NCI-H1694 treated with DMSO at 0.1 percent for 48 hours (cell line): ENCODE measurements around the gene ARMH1.

ENCODE experiments used
- DNase-seq: peaks from one replicate; lab custom pipeline; 2025; lab: John Stamatoyannopoulos, UW

ARMH1 gene

DNA sequence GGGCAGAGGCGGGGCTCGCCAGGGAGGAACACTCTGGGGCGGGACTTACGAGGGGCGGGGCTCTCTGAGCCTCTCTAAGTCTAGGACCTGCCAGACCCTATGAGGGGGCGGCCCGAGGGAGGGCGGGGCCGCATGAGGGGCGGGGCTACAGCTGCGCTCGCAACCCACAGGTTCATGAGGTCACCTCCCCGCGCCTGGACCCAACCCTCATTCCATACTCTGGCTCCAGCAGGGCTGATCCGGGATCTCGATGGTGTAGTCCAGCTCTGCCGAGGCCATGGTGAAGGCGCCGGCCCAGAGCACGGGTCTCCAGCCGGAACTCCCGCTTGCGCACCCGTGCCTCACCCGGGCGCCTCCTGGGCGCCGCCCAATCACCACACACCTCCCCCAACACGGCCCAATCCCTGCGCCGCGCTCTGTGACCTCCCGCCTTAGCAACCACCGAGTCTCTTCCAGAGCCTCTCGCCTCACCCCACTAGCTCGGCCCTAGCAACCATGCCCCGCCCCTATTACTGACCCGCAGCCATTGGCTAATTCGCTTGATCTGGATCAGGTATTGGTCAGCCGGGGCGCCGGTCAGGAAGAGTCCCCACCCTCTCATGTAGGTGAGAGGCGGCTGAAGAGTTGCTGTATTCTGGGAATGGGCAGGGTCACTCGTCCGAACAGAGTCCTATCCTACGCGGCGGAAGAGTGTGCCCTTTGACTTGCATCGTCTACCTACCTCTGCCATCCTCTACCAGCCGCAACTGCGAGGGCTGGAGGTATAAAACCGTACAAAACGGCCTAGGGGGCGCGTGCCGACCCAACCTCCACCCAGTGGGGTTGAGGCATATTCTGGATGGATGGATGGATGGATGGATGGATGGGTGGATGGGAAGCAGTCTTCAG lies at the start of gene ARMH1, which contains the start of gene TMEM53:
Gene ARMH1 (plus strand): TSS at position 602 of the 888 bp plus-strand sequence. CDS start 14,984 bp downstream, outside the sequence.
Gene TMEM53 (minus strand): TSS at position 369 of the 888 bp plus-strand sequence. CDS start 90 bp downstream, at position 279.
- peak; percentile 97 for DNase-seq

DNA sequence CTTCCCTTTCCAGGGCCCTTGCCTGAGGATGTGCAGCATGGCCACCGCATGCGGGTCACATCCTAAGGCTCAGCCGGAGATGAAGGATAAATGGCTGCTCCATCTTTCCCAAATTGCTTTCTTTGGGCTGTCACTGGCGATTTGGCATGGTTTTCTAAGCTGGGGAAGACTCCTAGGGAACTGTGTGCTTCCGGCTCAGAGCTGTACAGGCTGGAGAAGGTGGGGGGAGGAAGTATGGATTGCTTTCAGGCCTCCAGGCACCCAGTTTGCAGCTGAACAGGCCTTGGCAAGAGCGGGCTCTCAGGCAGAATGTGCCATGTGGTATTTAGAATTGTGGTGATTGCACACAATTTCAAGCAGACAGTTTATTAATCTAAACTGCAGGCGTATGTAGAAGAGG lies 49.2 kb upstream of the ARMH1 start:
- no peak for DNase-seq

DNA sequence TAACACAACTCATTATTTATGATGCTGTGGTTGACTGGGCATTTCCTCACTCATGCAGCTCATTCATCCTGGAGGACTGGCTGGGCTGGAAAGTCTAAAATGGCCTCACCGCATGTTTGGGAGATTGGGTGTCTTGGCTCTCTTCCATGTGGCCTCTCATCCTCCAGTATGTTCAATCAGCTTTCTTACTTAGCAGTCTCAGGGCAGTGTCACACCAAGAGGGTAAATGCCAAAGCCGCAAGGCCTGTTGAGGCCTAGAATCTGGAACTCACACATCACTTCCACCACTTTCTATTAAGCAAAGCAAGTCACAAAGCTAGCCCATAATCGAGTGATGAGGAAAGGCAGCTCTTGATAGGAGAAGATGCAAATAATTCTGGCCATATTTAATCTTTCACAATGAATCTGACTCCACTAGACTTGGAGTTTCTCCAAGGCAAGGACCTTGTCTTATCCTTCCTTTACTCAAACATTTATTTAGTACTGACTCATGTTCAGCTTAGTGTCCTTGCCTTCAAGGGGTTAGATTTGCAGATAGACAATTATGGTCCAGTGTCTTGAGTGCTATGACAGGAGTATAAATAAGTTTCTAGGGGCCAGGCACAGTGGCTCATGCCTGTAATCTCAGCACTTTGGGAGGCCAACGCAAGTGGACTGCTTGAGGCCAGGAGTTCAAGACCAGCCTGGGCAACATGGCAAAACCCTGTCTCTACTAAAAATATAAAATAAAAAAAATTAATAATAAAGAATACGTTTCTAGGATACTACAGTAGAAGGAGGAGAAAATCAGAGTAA lies 45.4 kb upstream of the ARMH1 start:
- no peak for DNase-seq

DNA sequence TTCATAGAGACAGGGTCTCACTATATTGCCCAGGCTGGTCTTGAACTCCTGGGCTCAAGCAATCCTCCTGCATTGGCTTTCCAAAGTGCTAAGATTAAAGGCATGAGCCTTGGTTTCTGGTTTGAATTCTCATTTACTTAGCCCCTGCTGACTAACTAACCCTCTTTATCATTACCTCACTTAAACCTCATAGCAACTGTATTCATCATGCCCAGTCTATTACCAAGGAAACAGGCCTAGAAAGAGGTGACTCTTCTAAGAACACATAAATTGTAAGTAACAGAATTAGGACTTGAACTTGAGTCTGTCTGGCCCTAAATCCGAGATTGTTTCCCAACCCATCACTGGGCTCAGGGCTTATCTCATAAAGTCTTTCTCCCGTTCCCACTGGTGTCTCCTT lies 44.4 kb upstream of the ARMH1 start:
- DNase-seq, result no peak

DNA sequence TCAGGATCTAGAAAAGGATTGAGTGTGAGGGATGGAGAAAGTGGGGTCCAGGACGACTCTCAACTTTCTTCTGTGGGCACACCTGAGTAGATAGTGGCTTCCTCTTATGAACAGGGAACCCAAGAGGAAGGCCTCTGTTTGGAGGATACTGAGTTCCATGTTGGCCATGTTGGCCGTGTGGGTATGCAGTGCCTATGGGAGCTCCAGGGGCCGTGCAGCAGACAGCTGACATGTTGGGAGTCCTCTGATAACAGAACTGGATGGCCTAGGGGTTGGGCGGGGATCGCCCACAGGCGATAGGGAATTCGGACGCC lies 43.2 kb upstream of the ARMH1 start:
- DNase-seq, result peak; percentile 32

DNA sequence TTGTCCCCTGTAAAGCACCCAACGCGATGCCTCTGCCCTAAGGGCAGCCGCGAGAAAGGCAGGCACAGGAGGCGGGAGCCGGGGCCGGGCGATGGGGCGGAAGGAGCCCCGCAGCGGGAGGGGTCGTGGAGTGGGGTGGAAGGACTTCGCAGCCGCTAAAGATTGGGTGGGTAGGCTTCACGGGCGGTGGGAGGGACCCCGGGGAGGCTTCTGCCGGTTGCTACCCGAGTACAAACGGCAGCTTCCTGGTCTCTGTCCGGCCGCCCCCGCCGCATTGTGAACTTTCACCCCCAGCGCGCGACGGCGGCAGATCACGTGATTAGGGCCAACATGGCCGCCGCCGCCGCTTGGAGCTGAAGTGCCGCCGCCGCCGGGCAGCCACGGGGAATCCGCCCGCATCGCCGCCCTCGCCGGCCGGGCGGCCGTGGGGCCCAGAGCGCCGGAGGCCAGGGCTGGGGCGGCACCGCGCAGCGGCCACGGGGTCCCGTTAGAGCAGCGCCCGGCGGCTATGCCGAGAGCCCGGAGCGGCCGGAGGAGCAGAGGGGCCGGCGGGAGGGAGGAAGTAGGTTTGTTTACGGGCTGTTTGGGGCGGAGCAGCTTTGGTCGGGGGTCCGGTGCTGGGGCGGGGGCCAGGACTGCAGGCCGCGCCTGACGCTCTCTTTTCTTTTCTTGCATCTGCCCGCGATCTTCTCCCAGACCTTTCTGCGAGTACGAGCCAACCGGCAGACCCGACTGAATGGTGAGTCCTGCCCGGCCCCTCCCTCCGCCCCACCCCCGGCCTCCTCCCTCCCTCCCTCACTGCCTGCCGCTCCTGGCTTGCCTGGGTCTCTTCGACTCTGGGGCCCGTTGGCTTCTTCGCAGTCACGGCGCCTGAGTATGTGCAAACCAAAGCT lies 42.6 kb upstream of the ARMH1 start:
- peak; percentile 74 for DNase-seq

DNA sequence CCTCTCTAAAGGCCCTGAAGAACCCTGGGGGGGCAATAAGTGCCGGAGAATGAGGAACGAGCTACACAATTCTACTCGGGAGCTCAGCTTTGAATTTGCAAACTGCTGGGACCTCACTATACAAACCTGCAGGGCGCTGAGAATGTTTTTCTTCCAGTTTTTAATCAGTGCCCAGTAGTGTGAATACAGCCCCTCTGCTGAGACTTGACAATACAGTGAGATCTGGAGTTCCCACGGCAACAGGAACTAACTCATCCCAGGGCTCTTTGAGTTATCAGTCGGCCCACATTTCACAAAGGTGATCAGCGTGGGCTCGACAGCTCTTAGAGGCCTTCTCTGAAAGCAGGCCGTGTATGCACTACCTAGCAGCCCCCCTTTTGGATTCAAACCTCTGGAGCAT lies 41.9 kb upstream of the ARMH1 start:
- peak; percentile 3 for DNase-seq

DNA sequence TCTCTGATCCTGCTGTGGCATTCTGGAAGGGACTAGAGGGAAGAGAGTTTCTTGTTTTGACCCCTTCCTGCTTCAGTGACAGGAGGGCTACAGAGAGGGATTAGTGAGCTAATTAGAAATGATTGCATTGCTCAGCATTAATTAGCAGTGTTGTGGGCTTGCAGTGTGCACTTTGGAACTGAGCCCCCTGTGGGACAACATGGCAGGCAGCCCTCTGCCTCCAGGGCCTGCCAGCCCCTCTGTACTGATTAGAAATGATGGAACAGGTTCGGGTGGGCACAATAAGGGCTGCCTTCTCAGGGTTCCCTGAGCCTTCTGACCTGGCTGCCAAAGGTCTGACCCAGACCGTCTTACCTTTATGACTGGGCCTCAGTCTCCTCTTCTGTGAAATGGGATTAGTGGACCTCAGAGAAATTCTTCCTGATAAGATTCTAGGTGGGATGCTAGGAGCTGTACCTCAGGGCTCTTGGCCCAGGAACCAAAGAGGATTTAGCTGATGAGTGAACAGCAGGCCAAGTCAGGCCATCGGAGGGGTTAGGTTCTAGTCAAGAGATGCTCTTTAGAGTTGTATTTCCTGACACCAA lies 39.8 kb upstream of the ARMH1 start:
- DNase-seq, result no peak

DNA sequence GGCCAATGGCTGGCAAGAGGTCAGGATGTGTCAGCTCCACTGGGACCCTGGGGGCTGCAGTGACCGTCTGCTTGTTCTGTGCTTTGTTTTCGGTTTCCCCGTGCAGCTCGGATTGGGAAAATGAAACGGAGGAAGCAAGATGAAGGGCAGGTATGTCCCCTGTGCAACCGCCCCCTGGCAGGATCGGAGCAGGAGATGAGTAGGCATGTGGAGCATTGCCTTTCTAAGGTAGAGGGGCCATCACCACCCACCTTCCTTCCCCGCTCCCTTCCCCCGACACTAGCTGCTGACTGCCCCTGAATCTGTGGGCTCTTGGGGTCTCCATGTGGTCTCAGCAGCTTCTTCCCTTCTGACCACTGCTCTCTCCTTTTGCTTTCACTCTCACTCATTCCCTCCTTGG lies 39.1 kb upstream of the ARMH1 start:
- DNase-seq, result no peak

DNA sequence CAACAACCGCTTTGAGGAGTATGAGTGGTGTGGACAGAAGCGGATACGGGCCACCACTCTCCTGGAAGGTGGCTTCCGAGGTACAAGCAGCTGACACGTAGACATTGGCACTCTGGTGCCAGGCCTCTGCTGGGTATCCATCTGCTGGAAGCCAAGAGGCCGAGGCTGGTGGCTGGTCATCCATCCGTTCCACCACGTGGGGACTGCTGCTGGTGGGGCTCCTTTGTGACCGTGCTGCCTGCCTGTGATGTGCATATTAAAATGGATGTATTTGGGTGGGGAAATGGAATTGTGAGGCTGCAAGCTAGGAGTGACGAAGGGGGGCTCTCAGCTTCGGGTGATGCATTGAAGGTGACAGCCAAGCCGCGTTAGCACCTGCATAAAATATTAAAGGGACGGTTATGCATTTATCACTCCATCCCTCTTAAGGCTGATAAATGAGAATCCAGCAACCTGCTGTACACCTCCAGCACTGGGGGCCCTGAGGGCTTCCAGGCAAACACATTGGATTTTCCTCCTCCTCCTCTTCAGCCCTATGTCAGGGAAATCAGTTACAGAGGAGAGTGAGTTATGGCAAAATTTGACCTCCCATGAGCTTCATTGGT lies 38.3 kb upstream of the ARMH1 start:
- no peak for DNase-seq

DNA sequence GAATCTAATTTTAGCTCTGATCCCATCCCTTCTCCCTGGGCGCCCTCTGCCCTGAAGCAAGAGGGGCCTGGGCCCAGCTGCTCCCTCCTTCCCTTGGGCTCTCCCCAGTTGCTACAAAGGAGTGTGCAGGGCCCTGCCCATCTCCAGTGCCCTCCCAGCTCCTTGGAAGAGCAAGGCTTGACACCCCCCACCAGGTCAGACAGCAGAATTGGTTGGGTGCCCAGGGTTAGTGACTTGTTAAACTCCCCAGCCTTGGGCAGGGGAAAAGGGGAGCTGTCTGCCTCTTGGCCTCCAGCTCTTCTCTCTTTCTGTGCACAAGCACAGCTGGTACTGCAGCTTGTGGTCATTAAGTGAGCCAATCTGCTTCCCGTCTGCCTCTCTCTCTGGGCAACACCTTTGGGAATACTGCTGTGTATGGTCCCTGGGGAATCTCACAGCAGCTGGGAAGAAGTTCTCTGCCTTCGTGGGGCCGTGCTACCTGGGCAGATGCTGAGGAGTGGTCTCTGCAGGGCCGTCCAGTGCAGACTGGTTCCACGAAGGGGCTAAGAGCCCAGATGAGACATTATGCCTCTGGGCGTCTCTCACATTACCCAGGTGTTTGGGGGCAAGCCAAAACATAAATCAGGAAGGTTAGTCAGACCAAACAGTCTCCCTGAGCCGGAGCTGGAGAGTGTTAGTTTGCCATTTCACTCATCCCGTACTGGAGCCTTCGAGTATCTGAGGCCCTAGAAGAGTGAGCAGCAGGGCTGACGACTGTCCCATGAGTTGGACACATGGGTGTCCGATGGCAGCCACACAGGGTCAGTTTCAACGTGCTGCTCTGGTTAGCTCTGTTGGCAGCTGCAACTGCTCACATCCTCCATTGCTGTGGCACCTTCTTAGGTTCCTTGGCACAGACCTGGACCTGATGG lies 37.6 kb upstream of the ARMH1 start:
- DNase-seq, result peak; percentile 75

DNA sequence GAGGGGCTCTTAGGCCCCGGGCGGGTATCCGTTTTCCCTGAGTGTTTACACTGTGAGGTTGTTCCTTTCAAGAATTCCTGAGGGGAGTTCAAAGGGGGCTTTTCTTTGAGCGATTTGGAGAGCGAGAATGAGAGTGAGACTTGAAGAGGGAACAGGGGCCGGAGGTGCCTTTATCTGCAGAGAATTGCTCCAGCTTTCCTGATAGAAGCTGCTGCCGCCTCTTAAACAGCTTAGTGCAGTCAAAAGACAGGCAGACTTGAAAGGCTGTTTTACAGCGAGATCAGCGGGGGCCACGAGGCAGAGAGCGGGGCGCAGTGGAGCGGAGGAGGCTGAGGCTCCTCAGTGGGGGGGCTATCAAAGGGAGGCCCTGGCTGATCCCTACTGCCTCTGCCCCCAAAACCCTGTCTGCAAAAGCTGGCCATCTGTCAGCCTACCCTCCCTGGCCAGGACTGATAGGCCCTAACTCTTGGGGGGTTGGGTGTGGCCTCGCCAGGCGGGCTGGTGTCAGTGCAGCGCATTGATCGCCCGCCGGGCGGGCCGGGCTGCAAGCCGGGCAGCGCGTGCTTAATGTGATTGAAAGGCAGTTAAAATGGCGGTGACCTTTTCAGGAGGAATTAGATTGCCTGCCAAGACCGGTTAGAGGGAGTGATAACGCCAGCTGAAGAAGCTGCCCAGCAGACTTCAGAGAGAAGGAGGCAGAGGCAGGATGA lies 36.7 kb upstream of the ARMH1 start:
- DNase-seq, result no peak

DNA sequence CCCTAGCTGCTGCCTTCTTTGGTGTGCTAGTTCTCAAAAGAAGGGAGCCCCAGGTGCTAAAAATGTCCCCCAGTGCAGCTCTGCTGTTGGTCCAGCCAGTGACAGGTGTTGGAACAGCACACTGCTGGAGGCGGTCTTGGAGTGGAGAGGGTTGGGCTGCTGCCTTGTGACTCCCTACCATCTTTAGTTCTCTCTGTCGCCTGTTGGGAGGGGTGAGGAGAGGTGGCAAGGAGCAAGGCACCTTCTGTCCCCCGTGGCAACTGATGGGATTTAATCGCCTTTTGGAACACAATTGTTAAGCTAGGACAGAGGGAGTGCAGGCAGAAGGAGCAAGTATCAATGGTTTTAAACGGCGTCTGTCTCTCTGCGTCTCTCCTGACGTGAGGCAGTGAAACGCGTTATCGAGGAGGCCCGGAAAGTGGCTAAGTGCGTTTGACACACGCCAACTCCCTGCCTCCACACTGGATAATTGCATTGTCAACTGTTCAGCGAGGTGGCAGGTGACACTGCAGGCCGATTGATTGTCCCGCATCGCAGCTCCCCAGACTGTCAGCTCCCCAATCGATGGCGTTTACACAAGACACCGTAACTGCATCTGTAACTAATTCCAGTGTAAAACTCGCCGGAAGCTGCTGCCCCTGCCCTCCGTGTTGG lies 34.2 kb upstream of the ARMH1 start:
- DNase-seq, result no peak

DNA sequence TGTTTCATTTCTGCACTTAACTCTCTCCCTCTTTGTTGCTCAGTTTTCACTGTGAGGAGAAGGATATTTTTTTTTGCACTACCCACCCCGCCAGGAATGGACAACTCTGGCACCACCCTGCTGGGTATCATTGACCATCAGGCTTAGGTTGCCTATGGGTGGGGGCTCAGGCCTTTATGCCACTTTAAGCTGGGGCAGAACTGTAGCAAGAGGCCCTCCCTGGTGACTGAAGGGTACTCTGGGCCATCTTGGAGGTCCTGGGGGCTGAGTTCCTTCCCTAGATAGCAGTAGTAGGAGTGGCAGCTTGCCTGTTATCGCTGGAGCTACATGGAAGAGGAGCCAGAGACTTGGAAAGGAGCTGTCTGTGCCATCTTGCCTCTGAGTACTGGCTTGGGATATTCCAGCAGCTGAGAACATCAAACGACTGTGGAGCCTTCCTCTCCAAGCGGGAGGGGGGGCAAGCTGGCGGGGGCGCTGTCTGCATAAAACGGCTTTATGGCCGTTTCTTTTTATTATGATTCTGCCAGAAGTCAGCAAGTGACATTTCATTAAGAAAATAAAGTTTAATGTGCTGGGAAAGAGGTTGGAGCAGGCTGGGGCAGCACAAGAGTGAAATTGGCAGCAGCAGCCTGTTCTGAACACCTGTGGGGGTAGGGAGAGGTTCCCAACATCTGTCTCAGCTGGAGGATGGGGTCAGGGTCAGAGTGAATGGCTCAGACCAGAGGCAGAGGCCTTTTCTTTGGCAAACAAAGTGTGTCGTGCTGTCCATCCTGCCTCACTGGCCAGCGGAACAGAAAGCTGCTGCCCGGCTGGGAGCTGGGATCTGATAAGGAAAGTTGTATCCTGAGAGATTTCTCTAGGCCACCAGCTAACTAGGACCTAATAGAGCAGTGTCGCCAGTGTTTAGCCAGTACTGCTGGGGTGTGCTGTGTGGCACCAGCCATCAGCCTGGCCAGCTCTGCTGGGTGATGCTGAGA lies 33.1 kb upstream of the ARMH1 start:
- DNase-seq, result no peak

DNA sequence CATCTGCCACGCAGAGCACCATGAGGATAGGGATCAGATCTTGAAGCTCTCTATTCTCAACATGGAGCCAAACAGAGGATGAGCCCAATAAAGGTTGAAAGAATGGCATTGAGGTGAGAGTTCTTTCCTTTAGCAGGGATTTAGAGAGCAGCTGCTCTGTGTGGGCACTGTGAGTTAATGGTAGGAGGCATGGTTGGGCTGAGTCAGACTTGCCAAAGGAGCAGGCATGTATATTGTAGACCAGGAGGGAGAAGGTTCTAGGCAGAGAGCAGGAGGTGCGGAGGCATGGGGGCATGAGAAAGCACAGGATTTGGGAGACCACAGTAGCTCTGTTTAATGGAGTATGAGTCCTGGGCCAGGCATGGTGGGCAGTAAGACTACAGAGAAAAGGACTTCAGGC lies 32.3 kb upstream of the ARMH1 start:
- DNase-seq, result no peak

DNA sequence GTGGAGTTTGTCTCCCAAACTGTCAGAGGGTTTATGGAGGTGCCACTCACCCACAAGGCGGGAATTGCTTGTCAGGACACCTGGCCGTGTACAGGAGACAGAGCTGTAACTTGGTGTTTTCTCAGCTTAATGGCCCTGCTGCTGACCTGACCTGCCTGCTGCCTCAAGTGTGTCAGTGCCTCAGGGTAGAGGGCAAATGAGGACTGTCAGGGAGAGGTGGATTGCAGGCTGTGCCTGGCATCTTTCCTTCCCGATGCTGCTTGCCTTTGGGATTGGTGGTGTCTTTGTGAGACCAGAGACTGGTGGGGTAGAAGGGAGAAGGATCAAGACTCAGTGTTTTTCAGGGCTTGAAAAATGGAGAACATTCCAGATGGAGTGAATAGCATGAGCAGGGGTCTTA lies 31.6 kb upstream of the ARMH1 start:
- no peak for DNase-seq

DNA sequence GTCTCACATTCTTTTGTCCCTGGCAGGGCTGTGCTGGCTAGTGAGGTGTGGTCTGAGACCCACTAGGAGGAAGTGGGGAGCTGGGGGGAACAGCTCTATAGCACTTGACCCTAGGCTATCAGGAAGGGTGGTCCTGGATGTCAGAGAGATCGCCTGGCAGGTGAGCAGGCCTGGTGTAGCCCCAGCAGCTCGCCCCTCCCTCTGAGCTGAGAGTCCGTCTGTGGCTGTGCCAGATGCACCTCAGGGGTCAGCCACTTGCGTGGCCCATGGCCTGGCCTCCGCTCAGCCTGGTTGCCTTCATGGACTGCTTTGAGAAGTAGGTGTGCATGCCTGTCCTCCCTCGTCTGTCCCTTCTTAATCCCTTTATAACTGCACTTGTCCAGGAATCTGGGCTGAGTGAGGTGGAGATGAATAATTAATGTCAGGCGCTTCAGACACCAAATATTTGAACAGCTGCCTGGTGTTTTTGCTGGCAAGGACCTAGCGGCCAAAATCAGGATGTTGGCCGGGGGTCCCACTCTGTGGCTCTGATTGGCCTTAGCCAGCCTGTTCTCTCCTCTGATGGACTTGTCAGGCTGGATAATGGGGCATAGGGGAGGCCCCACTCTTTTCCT lies 30.7 kb upstream of the ARMH1 start:
- DNase-seq, result no peak
